HCT116 (cell line): ENCODE results near the gene PNMT. TPM values are rescaled to one million over a fixed set of nuclear protein-coding genes. Genes with fewer than 3 reads are reported as not detected.

Experiments used
- ATAC-seq: fragments of 200-7000 bp; cut with Tn5 transposase; 2 replicates; pipeline ENCODE4 v1.9.1; 2020; ENCODE audit warnings: mild to moderate bottlenecking, moderate library complexity
- BruUV-seq: library from RNA; stranded (reverse); fragments of 400-500 nt; replicated peaks from 2 replicates; lab custom pipeline; 2021; lab: Mats Ljungman, UMichigan
- CTCF ChIA-PET: fragments of 300-600 bp; sonication (Branson Sonifier 250); formaldehyde crosslinking; loops from one replicate; lab custom pipeline; 2021; ENCODE audit warnings: antibody characterized with exemption; lab: Charles Lee
- POLR2A ChIA-PET: fragments of 300-600, 350-600 bp; sonication (Branson Sonifier 250); formaldehyde crosslinking; loops from one replicate; lab custom pipeline; 2021; ENCODE audit warnings: antibody characterized with exemption; lab: Charles Lee
- RAD21 ChIA-PET, 2 experiments: fragments of 300-600 bp; sonication (Branson Sonifier 250); formaldehyde crosslinking; loops; one replicate each; lab custom pipeline; 2023; ENCODE audit warnings: low total read pairs in 2 of 2; ENCODE audit not compliant: uncharacterized antibody in 2 of 2, unreplicated experiment in 2 of 2, low non-redundant PET in 1 of 2; lab: Charles Lee
- DNase-seq: peaks from one replicate; pipeline ENCODE4 v3.0.0-alpha.2; 2010; ENCODE audit warnings: low read depth, low spot score
- H2AFZ ChIP-seq: fragments of 200-600 bp; shearing (Covaris generic), sonication (generic); 2 replicates; pipeline ENCODE4 v1.6.1; 2017; ENCODE audit warnings: low read depth, mixed run types, mixed read lengths, antibody characterized with exemption, low read length; ENCODE audit not compliant: poor library complexity, severe bottlenecking
- H3K27ac ChIP-seq: 2 replicates; pipeline ENCODE4 v1.5.1; 2012; ENCODE audit warnings: low read depth, low read length
- H3K27me3 ChIP-seq: fragments of 200-600 bp; sonication (generic); 2 replicates; pipeline ENCODE4 v1.6.1; 2016; ENCODE audit warnings: mixed run types, low read length, mixed read lengths; ENCODE audit not compliant: insufficient read depth
- H3K36me3 ChIP-seq, 2 experiments: fragments of 200-500 bp in 1 of 2; fragments of 200-600 bp in 1 of 2; sonication (Bioruptor generic) in 1 of 2; sonication (generic) in 1 of 2; 2 replicates each; pipeline versions ENCODE4 v1.5.1 to v1.6.1; 2014 to 2016; ENCODE audit warnings: low read length in 2 of 2, inconsistent platforms in 1 of 2, mixed read lengths in 1 of 2, mixed run types in 1 of 2; ENCODE audit not compliant: insufficient read depth in 2 of 2, control insufficient read depth in 1 of 2
- H3K4me1 ChIP-seq, 2 experiments: fragments of 200-600 bp in 1 of 2; sonication (generic) in 1 of 2; 2 replicates each; pipeline versions ENCODE4 v1.5.1 to v1.6.1; 2012 to 2017; ENCODE audit warnings: low read length in 2 of 2, inconsistent platforms in 1 of 2, mild to moderate bottlenecking in 1 of 2, mixed read lengths in 1 of 2, mixed run types in 1 of 2, moderate library complexity in 1 of 2; ENCODE audit not compliant: insufficient read depth in 2 of 2, control insufficient read depth in 1 of 2
- H3K4me2 ChIP-seq: fragments of 200-600 bp; sonication (generic); 2 replicates; pipeline ENCODE4 v1.6.1; 2017; ENCODE audit warnings: mixed run types, low read length, mixed read lengths
- H3K4me3 ChIP-seq, 2 experiments: fragments of 200-600 bp in 1 of 2; sonication (generic) in 1 of 2; replicated peaks in 1 of 2; 2 replicates each; pipeline ENCODE4 v1.5.1; 2011 to 2016; ENCODE audit warnings: low read length in 2 of 2, control low read depth in 1 of 2, low read depth in 1 of 2, mild to moderate bottlenecking in 1 of 2, mixed read lengths in 1 of 2, mixed run types in 1 of 2
- H3K79me2 ChIP-seq: fragments of 200-600 bp; sonication (generic); 2 replicates; pipeline ENCODE4 v1.6.1; 2017; ENCODE audit warnings: mild to moderate bottlenecking, mixed run types, low read length, moderate library complexity, mixed read lengths; ENCODE audit not compliant: insufficient read depth
- H3K9ac ChIP-seq: fragments of 200-600 bp; sonication (generic); 2 replicates; pipeline ENCODE4 v1.6.1; 2016; ENCODE audit warnings: low read length, mixed read lengths
- H3K9me2 ChIP-seq: fragments of 200-600 bp; sonication (generic), shearing (Covaris generic); 2 replicates; pipeline ENCODE4 v1.6.1; 2017; ENCODE audit warnings: mixed run types, mild to moderate bottlenecking, moderate library complexity; ENCODE audit not compliant: insufficient read depth
- H3K9me3 ChIP-seq, 2 experiments: fragments of 200-500 bp in 1 of 2; fragments of 200-600 bp in 1 of 2; sonication (Bioruptor generic) in 1 of 2; sonication (generic) in 1 of 2; 2 replicates each; pipeline ENCODE4 v1.6.1; 2014 to 2017; ENCODE audit warnings: low read length in 2 of 2, mixed read lengths in 2 of 2, inconsistent platforms in 1 of 2, low read depth in 1 of 2, mild to moderate bottlenecking in 1 of 2, mixed run types in 1 of 2, moderate library complexity in 1 of 2; ENCODE audit not compliant: control insufficient read depth in 1 of 2, insufficient read depth in 1 of 2
- H4K20me1 ChIP-seq: fragments of 200-600 bp; sonication (generic), shearing (Covaris generic); 2 replicates; pipeline ENCODE4 v1.6.1; 2017; ENCODE audit warnings: mixed run types, mild to moderate bottlenecking, moderate library complexity; ENCODE audit not compliant: insufficient read depth
- CBX3 ChIP-seq: IDR thresholded peaks from 2 replicates; pipeline ENCODE4 v1.6.1; 2012; ENCODE audit warnings: low read depth
- CEBPB ChIP-seq: IDR thresholded peaks from 2 replicates; pipeline ENCODE4 v1.6.1; 2012; ENCODE audit warnings: low read depth
- EGR1 ChIP-seq: IDR thresholded peaks from 2 replicates; pipeline ENCODE4 v1.6.1; 2012; ENCODE audit warnings: low read depth
- ELF1 ChIP-seq: IDR thresholded peaks from 2 replicates; pipeline ENCODE4 v1.6.1; 2012; ENCODE audit warnings: low read depth, borderline replicate concordance
- EZH2phosphoT487 ChIP-seq: fragments of 200-600 bp; IDR thresholded peaks from 2 replicates; pipeline ENCODE4 v1.6.1; 2018; ENCODE audit warnings: antibody characterized with exemption, borderline replicate concordance
- FOSL1 ChIP-seq: IDR thresholded peaks from 2 replicates; pipeline ENCODE4 v1.6.1; 2012; ENCODE audit warnings: low read depth
- JUND ChIP-seq: IDR thresholded peaks from 2 replicates; pipeline ENCODE4 v1.6.1; 2012
- POLR2AphosphoS5 ChIP-seq: IDR thresholded peaks from 2 replicates; pipeline ENCODE4 v1.6.1; 2011; ENCODE audit warnings: mild to moderate bottlenecking, low read depth, low read length, moderate library complexity
- RAD21 ChIP-seq: IDR thresholded peaks from 2 replicates; pipeline ENCODE4 v1.6.1; 2012; ENCODE audit warnings: low read depth, mild to moderate bottlenecking
- SIN3A ChIP-seq: IDR thresholded peaks from 2 replicates; pipeline ENCODE4 v1.6.1; 2012; ENCODE audit warnings: low read depth
- SP1 ChIP-seq: IDR thresholded peaks from 2 replicates; pipeline ENCODE4 v1.6.1; 2012; ENCODE audit warnings: low read depth
- SRF ChIP-seq: IDR thresholded peaks from 2 replicates; pipeline ENCODE4 v1.6.1; 2012; ENCODE audit warnings: low read depth
- TCF7L2 ChIP-seq: IDR thresholded peaks from 2 replicates; pipeline ENCODE4 v1.7.0; 2011; ENCODE audit warnings: borderline replicate concordance, inconsistent platforms; ENCODE audit not compliant: insufficient read depth, insufficient read length; ENCODE audit errors: extremely low read depth
- ZNF274 ChIP-seq: fragments of 200-500 bp; sonication (Bioruptor generic); IDR thresholded peaks from 2 replicates; pipeline ENCODE4 v1.6.1; 2014; ENCODE audit warnings: mild to moderate bottlenecking, low read depth, low read length, inconsistent platforms
- intact Hi-C: fragments of 100-400 bp; cut with micrococcal nuclease; formaldehyde crosslinking; loops from 2 replicates; pipeline ENCODE4 v1.10.0; 2022
- total RNA-seq: library from RNA; stranded (reverse); gene quantifications from one replicate; pipeline ENCODE4 v1.2.1, GENCODE V29; 2021; ENCODE audit not compliant: unreplicated experiment
- TF ChIP-seq, protein P1 (sequence below): IDR thresholded peaks from 2 replicates; pipeline ENCODE4 v1.6.1; 2012; ENCODE audit warnings: low read depth
- TF ChIP-seq, protein P2 (sequence below): IDR thresholded peaks from 2 replicates; pipeline ENCODE4 v1.6.1; 2011; ENCODE audit warnings: mild to moderate bottlenecking, low read length, moderate library complexity; ENCODE audit not compliant: insufficient replicate concordance; ENCODE audit errors: extremely low read depth
- TF ChIP-seq, protein P3 (sequence below): IDR thresholded peaks from 2 replicates; pipeline ENCODE4 v1.6.1; 2012

The PNMT gene
- total RNA-seq, 1 experiment from 2014 or later: not detected

DNA sequence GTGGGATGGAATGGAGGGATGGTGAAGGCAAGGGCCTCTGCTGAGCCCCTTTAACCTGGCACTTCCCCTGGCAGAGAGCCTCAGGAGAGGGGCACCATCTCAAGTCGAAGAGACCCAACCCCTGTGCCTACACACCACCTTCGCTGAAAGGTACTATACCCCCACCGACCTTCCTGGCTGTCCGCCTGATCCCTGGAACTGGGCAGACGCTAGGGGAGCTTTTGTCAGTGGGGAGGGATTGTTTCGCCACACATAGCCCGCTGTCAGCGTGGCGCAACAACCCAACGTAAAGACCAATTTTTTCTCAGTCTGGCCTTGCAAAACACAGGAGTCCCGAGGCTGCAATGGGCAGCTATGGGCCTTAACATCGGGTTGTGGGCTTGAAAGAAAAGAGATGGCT lies 38.4 kb upstream of the PNMT start:
- intact Hi-C loops: no loop called here
- Histone ChIP-seq H3K9ac (no peak overlapping the region), H3K4me3 (no peak overlapping the region), H3K27ac (no peak overlapping the region), H3K79me2 (no peaks in the 10 kb centered on the region), H3K4me1 (peaks cover 41 to 52% of the 10 kb centered on the region in 2 experiments), H3K9me3 (no peaks in the 10 kb centered on the region), H2AFZ (no peak overlapping the region), H4K20me1 (no peaks in the 10 kb centered on the region)
- ChIA-PET POLR2A (no interaction called here), CTCF (interaction anchor here (2.6 to 8.3 kb wide), 2 partner anchors 8 to 24 kb away, joined by 12 to 157 read pairs; no protein-coding TSS in a partner anchor), RAD21 (no interaction called here)
- no peak for DNase-seq
- BruUV-seq: no TSS peak
- TF ChIP-seq, protein P1, sequence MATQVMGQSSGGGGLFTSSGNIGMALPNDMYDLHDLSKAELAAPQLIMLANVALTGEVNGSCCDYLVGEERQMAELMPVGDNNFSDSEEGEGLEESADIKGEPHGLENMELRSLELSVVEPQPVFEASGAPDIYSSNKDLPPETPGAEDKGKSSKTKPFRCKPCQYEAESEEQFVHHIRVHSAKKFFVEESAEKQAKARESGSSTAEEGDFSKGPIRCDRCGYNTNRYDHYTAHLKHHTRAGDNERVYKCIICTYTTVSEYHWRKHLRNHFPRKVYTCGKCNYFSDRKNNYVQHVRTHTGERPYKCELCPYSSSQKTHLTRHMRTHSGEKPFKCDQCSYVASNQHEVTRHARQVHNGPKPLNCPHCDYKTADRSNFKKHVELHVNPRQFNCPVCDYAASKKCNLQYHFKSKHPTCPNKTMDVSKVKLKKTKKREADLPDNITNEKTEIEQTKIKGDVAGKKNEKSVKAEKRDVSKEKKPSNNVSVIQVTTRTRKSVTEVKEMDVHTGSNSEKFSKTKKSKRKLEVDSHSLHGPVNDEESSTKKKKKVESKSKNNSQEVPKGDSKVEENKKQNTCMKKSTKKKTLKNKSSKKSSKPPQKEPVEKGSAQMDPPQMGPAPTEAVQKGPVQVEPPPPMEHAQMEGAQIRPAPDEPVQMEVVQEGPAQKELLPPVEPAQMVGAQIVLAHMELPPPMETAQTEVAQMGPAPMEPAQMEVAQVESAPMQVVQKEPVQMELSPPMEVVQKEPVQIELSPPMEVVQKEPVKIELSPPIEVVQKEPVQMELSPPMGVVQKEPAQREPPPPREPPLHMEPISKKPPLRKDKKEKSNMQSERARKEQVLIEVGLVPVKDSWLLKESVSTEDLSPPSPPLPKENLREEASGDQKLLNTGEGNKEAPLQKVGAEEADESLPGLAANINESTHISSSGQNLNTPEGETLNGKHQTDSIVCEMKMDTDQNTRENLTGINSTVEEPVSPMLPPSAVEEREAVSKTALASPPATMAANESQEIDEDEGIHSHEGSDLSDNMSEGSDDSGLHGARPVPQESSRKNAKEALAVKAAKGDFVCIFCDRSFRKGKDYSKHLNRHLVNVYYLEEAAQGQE: no peak
- TF ChIP-seq ZNF274: no peak
- TF ChIP-seq SIN3A: no peak
- TF ChIP-seq EZH2phosphoT487: no peak
- no peak for TF ChIP-seq CBX3
- no peak for TF ChIP-seq EGR1
- TF ChIP-seq JUND: no peak
- no peak for TF ChIP-seq FOSL1
- no peak for TF ChIP-seq SP1
- TF ChIP-seq, protein P2, sequence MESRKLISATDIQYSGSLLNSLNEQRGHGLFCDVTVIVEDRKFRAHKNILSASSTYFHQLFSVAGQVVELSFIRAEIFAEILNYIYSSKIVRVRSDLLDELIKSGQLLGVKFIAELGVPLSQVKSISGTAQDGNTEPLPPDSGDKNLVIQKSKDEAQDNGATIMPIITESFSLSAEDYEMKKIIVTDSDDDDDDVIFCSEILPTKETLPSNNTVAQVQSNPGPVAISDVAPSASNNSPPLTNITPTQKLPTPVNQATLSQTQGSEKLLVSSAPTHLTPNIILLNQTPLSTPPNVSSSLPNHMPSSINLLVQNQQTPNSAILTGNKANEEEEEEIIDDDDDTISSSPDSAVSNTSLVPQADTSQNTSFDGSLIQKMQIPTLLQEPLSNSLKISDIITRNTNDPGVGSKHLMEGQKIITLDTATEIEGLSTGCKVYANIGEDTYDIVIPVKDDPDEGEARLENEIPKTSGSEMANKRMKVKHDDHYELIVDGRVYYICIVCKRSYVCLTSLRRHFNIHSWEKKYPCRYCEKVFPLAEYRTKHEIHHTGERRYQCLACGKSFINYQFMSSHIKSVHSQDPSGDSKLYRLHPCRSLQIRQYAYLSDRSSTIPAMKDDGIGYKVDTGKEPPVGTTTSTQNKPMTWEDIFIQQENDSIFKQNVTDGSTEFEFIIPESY: no peak
- TF ChIP-seq SRF: no peak
- TF ChIP-seq CEBPB: no peak
- TF ChIP-seq ELF1: no peak
- TF ChIP-seq TCF7L2: no peak
- no peak for TF ChIP-seq POLR2AphosphoS5
- TF ChIP-seq RAD21: no peak
- TF ChIP-seq, protein P3, sequence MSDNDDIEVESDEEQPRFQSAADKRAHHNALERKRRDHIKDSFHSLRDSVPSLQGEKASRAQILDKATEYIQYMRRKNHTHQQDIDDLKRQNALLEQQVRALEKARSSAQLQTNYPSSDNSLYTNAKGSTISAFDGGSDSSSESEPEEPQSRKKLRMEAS: no peak
- TF ChIP-seq, all 23 proteins: peak for 0
- ATAC-seq: no peak
- H3K27me3 ChIP-seq: no peaks in the 10 kb centered on the region
- H3K9me2 ChIP-seq: no peaks in the 10 kb centered on the region
- no peaks in the 10 kb centered on the region for H3K36me3 ChIP-seq
- no peak overlapping the region for H3K4me2 ChIP-seq
